ENCODE measurements around the gene MCOLN1. TPM values are rescaled to one million over a fixed set of nuclear protein-coding genes. Genes with fewer than 3 reads are reported as not detected.

MCOLN1 gene
- total RNA-seq, 1 experiment from 2014 or later = 6.8 TPM

DNA sequence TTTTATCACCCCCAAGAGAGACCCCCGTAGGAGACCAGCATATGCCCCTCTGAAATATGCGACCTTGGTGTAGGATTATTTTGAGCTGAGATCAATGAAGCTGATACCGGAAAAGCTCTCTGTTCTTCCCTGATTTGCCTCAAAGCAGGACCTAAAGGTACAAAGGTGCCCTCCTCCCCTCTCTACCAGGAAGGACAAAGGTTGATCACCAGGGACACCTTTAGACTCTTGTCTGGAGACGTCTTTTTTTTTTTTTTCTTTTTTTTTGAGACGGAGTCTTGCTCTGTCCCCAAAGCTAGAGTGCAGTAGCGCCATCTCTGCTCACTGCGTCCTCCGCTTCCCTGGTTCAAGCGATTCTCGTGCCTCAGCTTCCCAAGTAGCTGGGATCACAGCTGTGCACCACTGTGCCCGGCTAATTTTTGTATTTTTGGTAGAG lies 32.8 kb upstream of the MCOLN1 start:
- Histone ChIP-seq H3K36me3 (replicated peaks; ENCODE audit: control insufficient read depth, insufficient read depth, low read length) (no peaks in the 10 kb centered on the region), H3K27me3 (ENCODE audit: control insufficient read depth, insufficient read depth, low read length) (no peaks in the 10 kb centered on the region), H3K4me3 (ENCODE audit: insufficient read depth, low read depth, low read length) (no peak overlapping the region)
- peak; percentile 36 for DNase-seq

DNA sequence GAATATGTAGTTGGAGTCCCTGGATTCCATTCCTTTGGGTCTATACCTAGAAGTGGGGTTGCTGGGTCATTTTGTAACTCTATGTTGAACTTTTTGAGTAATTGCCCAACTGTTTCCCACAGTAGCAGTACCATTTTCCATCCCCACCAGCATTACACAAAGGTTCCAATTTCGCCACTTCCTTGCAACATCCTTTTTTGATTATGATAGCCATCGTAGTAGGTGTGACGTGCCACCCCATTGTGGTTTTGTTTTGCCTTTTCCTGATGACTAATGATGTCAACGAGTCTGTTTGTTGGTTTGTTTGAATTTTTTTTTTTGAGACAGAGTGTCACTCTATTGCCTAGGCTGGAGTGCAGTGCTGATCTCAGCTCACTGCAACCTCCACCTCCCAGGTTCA lies 30.3 kb upstream of the MCOLN1 start:
- no peak for DNase-seq

DNA sequence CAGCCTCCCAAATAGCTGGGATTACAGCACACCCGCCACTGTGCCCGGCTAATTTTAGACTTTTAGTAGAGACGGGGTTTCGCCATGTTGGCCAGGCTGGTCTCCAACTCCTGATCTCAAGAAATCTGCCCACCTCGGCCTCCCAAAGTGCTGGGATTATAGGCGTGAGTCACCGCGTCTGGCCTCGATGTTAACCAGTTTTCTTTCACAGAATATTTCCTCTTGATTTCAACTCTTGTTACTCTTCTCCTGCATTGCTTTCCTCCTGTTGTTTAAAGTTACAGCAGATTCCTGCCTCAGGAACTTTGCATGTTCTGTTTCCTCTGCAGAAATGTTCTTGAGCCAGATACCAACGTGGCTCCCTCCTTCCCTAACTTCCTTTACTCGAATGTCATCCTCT lies 29.9 kb upstream of the MCOLN1 start:
- Histone ChIP-seq H3K36me3 (replicated peaks; ENCODE audit: control insufficient read depth, insufficient read depth, low read length) (no peaks in the 10 kb centered on the region), H3K4me3 (ENCODE audit: insufficient read depth, low read depth, low read length) (no peak overlapping the region), H3K27me3 (ENCODE audit: control insufficient read depth, insufficient read depth, low read length) (no peaks in the 10 kb centered on the region; the same call in 1 of the 2 replicates)
- no peak for DNase-seq

More for the DNA sequence above, 30.3 kb upstream of the MCOLN1 start:
- Histone ChIP-seq H3K4me3 (ENCODE audit: insufficient read depth, low read depth, low read length) (no peak overlapping the region), H3K27me3 (ENCODE audit: control insufficient read depth, insufficient read depth, low read length) (no peaks in the 10 kb centered on the region), H3K36me3 (replicated peaks; ENCODE audit: control insufficient read depth, insufficient read depth, low read length) (no peaks in the 10 kb centered on the region)

DNA sequence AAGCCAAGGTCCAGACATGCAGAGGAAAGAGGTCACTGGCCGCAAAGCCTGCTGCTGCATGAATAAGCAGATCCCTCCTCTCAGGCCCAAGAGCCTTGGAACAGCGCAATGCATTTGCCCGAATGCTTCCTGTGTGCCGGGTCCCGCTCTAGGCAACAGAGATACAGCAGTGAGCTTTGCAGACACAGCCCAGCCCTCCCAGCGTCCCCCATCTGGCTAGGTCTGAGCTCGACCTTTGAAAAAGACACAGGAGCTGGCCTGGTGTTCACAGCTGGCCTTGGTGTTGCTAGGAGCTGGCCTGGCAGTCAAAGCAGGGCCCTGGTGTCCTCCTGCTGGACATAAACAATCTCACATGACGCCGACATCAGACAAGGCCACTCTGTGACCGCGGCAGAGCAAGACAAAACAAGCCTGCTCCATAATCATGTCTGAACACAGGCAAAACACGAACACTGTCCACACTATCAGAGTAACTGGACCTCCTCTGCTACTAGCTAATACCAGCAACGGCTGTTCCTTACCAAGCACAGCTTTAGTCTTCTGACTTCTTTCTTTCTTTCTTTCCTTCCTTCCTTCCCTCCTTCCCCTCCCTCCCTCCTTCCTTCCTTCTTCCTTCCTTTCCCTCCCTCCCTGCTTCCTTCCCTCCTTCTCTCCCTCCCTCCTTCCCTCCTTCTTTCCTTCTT lies 27.9 kb upstream of the MCOLN1 start:
- Histone ChIP-seq H3K27me3 (ENCODE audit: control insufficient read depth, insufficient read depth, low read length) (peaks cover 5% of the 10 kb centered on the region; the same call in 1 of the 2 replicates), H3K36me3 (replicated peaks; ENCODE audit: control insufficient read depth, insufficient read depth, low read length) (no peaks in the 10 kb centered on the region), H3K4me3 (ENCODE audit: insufficient read depth, low read depth, low read length) (no peak overlapping the region)
- no peak for DNase-seq

DNA sequence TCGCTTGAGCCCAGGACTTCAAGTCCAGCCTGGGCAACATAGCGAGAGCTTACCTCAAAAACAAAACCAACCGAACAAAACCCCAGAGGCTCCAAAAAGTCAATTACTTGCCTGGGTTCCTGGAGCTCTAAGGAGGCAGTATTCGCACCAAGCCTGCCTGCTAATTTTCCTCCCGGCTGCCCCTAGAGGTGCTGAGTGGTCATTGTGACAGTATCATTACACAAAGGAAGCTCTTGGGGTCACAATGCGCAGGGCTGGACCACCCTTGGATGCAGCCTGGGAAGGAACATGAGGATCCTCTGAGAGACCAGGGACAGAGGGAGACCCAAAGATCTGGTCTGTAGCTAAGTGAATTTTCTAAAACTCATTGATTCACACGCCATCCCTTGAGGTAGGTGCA lies 25.1 kb upstream of the MCOLN1 start:
- DNase-seq = peak; percentile 67
- Histone ChIP-seq H3K4me3 (ENCODE audit: insufficient read depth, low read depth, low read length) (no peak overlapping the region), H3K27me3 (ENCODE audit: control insufficient read depth, insufficient read depth, low read length) (peaks cover 20% of the 10 kb centered on the region), H3K36me3 (replicated peaks; ENCODE audit: control insufficient read depth, insufficient read depth, low read length) (no peaks in the 10 kb centered on the region)

DNA sequence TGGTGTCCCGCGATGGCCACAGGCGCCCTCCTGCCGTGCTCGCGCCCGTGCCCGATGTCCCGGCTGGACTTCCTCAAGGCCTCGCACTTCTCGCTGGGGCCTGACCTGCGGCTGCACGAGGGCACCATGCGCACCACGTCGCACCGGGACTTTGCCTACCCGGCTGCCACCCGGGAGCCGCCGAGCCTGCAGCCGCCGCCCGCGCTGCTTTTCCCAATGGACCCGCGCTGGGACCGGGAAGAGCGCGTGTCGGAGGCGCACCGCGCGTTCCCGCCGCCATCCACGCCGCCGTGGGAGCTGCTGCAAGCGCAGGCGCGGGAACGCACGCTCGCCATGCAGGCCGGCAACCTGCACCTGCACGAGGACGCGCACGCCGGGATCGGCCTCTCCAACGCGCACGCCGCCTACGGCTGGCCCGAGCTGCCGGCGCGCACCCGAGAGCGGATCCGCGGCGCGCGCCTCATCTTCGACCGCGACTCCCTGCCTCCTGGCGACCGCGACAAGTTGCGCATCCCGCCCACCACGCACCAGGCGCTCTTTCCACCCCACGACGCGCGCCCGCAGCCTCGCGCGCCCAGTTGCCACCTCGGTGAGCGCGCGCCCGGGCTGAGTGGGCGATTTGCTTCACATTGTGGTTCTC lies 21.5 kb upstream of the MCOLN1 start:
- peaks cover 24% of the 10 kb centered on the region for H3K27me3 ChIP-seq (ENCODE audit: control insufficient read depth, insufficient read depth, low read length)

DNA sequence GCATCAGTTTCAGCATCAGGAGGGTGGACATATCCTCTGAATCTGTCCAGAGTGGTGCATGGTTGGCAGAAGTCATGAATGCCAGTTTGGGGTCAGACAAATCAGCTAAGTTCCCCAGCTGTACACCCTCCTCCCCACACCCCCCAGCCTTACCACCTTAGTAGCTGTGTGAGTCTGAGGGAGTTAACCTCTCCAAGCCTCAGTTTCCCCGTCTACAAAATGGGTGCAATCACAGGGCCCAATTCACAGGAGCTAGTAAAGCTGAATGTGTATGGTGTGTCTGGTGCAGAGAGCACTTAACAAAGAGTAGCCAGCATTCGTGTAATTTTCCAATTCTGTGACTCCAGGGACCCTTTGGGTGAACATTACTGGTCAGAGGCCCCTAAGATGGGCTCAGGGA lies 19.9 kb upstream of the MCOLN1 start:
- Histone ChIP-seq H3K4me3 (ENCODE audit: insufficient read depth, low read depth, low read length) (no peak overlapping the region), H3K36me3 (replicated peaks; ENCODE audit: control insufficient read depth, insufficient read depth, low read length) (no peaks in the 10 kb centered on the region), H3K27me3 (ENCODE audit: control insufficient read depth, insufficient read depth, low read length) (peaks cover 24% of the 10 kb centered on the region)
- no peak for DNase-seq

More for the DNA sequence above, 21.5 kb upstream of the MCOLN1 start:
- H3K36me3 ChIP-seq (replicated peaks; ENCODE audit: control insufficient read depth, insufficient read depth, low read length) = no peaks in the 10 kb centered on the region
- peak; percentile 98 for DNase-seq
- H3K4me3 ChIP-seq (ENCODE audit: insufficient read depth, low read depth, low read length) = peak overlapping the region; percentile 48

DNA sequence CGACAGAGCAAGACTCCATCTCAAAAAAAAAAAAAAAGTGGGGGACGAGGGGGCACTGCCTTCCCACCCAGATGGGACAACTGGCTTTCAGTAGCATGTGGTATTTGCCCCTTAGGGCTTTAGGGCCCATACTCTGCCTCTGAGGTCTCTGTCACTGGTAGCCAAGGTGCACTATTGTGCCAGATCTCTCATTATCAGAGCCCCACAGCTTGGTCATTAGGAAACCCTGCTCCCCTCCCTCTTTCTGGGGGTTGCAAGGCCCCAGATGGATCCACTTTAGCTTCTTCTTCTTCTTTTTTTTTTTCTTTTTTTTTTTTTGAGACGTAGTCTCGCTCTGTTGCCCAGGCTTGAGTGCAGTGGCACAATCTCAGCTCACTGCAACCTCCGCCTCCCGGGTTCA lies 17.7 kb upstream of the MCOLN1 start:
- Histone ChIP-seq H3K4me3 (ENCODE audit: insufficient read depth, low read depth, low read length) (no peak overlapping the region), H3K27me3 (ENCODE audit: control insufficient read depth, insufficient read depth, low read length) (peaks cover 19% of the 10 kb centered on the region), H3K36me3 (replicated peaks; ENCODE audit: control insufficient read depth, insufficient read depth, low read length) (no peaks in the 10 kb centered on the region)
- no peak for DNase-seq

DNA sequence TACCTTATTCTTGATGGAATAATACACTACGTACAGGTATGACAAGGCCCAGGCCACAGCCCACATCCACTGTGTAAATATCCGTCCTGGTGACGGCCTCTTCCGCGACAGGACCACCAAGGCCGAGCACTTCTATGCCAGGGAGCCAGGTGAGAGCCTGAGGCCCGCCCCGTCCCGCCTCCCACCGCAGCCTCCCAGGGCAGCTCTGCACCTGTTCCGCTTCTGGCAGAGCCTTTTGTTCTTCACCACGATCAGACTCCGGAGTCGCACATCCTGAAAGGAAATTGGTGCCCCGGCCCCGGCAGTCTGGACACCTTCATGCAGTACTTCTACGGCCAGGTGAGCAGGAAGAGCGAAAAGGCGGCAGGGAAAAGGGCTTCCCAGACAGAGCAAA lies 17.1 kb upstream of the MCOLN1 start:
- H3K4me3 ChIP-seq (ENCODE audit: insufficient read depth, low read depth, low read length) = peak overlapping the region; percentile 42; the same call in 1 of the 2 replicates
- H3K27me3 ChIP-seq (ENCODE audit: control insufficient read depth, insufficient read depth, low read length) = peaks cover 17% of the 10 kb centered on the region
- DNase-seq = peak; percentile 53
- no peaks in the 10 kb centered on the region for H3K36me3 ChIP-seq (replicated peaks; ENCODE audit: control insufficient read depth, insufficient read depth, low read length)

DNA sequence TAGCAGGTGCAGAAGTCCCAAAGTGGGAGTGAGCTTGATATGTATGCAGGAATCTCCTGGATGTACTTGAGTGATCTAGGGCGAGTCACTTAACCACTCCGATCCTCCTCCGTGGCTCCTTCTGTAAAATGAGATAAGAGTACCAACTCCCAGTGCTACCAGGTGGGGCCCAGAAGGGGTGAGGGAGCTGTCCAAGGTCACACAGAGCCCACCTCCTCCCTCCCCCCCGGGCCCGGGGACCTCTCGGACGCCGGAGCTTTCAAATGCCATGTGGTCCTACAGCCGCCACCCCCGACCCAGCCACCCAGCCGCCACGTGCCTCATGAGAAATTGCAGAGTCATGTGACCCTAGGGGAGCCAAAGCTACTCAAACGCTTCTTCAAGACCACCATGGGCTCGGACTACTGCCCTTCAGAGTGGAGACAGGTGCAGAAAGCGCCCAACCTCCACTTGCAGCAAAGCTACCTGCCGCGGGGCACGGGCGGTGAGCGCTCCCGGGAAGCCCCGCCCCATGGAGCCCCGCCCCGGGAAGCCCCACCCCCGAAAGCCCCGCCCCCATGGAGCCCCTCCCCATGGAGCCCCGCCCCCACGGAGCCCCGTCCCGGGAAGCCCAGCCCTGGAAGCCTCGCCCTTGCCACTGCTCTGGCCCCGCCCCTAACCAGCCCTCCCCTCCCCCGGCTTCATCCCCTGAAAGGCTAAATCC lies 16.6 kb upstream of the MCOLN1 start:
- H3K4me3 ChIP-seq (ENCODE audit: insufficient read depth, low read depth, low read length) = peak overlapping the region; percentile 42
- no peaks in the 10 kb centered on the region for H3K36me3 ChIP-seq (replicated peaks; ENCODE audit: control insufficient read depth, insufficient read depth, low read length)
- H3K27me3 ChIP-seq (ENCODE audit: control insufficient read depth, insufficient read depth, low read length) = peaks cover 13% of the 10 kb centered on the region
- DNase-seq = peak; percentile 99

DNA sequence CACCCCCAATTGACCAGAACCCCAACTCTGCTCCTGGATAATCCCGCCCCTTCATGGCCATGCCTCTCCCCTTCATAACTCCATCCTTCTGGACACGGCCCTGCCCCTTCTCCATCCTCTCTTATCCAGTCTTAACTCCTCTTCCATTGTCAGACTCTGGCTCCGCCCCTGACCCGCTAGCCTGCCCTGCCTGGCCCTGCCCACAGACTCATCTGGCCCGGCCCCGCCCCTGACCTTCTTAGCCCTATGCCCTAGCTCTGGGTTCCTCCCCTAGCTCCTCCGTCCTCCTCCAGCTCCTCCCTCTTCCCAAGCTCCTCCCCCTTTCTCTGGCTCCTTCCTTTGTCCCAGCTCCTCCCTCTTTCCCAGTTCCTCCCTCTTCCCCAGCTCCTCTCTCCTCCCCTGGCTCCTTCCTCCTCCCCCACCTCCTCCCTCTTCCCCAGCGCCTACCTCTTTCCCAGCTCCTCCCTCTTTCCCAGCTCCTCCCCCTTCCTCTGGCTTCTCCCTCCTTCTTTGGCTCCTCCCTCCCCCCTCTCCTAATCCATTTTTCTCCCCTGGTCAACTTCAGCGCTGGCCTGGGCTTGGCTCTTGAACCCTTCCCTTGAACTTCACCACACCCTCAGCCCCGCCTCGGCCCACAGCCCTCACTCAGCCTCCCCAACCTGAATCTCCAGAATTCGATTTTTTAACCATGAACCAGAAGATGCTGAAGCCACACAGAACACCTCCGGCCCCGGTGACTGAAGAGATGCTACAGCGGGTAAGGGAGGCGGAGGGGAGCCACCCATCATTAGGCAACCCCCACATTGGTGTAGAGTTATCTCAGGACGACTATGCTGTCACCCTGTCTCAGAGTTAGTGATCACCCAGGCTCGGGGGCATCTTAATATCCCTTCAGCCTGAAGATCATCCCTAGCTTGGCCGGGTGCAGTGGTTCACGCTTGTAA lies 15.8 kb upstream of the MCOLN1 start:
- Histone ChIP-seq H3K4me3 (ENCODE audit: insufficient read depth, low read depth, low read length) (peak overlapping the region; percentile 32; the same call in 1 of the 2 replicates), H3K27me3 (ENCODE audit: control insufficient read depth, insufficient read depth, low read length) (peaks cover 7% of the 10 kb centered on the region)
- DNase-seq = peak; percentile 90

DNA sequence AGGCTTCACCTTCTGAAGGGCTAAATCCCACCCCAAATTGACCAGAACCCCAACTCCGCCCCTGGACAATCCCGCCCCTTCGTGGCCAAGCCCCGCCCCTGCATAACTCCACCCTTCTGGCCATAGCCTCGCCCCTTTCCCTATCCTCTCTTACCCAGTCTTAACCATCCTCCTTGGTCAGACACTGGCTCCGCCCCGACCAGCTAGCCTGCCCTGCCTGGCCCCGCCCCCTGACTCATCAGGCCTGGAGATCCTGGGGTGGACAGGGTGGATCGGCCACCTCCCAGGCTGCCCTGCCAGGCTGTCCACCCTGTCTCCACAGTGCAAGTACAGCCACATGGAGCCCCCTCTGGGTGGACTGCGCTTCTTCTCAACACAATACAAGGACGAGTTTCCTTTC lies 14.5 kb upstream of the MCOLN1 start:
- H3K4me3 ChIP-seq (ENCODE audit: insufficient read depth, low read depth, low read length) = no peak overlapping the region
- DNase-seq = peak; percentile 93
- H3K36me3 ChIP-seq (replicated peaks; ENCODE audit: control insufficient read depth, insufficient read depth, low read length) = no peaks in the 10 kb centered on the region
- peaks cover 5% of the 10 kb centered on the region; the same call in 1 of the 2 replicates for H3K27me3 ChIP-seq (ENCODE audit: control insufficient read depth, insufficient read depth, low read length)

More for the DNA sequence above, 15.8 kb upstream of the MCOLN1 start:
- no peaks in the 10 kb centered on the region for H3K36me3 ChIP-seq (replicated peaks; ENCODE audit: control insufficient read depth, insufficient read depth, low read length)

DNA sequence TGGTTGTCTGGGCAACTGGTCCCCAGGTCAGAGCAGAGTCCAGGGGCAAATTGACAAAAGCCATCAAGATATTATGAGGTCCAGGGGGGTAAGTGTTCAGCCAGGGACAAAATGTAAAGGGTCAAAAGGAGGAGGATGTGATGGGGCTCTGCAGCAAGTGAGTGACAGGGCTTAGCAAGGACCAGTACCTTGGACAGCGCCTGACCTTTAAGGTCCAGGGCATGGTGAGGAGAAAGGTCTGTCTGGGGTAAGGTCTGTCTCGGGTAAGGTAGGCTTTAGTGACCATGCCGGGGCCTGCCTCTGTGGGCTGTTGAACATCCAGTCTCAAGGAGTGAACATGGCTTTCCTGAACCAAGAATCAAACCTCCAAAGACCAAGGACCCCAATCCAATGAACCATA lies 12.8 kb upstream of the MCOLN1 start:
- Histone ChIP-seq H3K4me3 (ENCODE audit: insufficient read depth, low read depth, low read length) (no peak overlapping the region), H3K27me3 (ENCODE audit: control insufficient read depth, insufficient read depth, low read length) (peaks cover 5% of the 10 kb centered on the region; the same call in 1 of the 2 replicates), H3K36me3 (replicated peaks; ENCODE audit: control insufficient read depth, insufficient read depth, low read length) (no peaks in the 10 kb centered on the region)
- DNase-seq = peak; percentile 30

DNA sequence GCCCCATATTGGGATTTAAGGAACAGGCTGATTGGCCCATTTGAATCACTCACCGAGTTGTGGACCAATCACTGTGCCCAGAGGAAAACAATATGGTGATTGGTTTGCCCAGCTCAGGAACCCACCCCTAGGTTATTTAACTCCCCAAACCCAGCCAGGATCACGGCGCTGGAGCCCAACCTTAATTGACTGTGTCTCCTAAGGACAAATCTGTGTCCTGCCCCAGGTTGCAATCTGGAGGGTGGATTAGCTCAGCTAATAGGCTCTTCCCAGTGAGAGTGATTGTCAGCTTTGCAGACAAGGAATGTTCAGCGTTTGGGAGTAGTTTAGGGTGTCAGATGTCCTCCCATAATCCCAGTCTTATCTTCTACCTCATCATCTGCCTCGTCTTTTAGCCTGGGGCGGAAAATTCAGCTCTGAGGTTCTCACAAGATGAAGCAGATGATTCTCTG lies 10.0 kb upstream of the MCOLN1 start:
- H3K4me3 ChIP-seq (ENCODE audit: insufficient read depth, low read depth, low read length) = no peak overlapping the region
- peak; percentile 35 for DNase-seq
- no peaks in the 10 kb centered on the region; the same call in 1 of the 2 replicates for H3K27me3 ChIP-seq (ENCODE audit: control insufficient read depth, insufficient read depth, low read length)
- no peaks in the 10 kb centered on the region for H3K36me3 ChIP-seq (replicated peaks; ENCODE audit: control insufficient read depth, insufficient read depth, low read length)
